Upper lobe of left lung (tissue), 6 donors: ENCODE data around the gene CEP164. TPM values are rescaled to one million over a fixed set of nuclear protein-coding genes. Genes with fewer than 3 reads are reported as not detected.

Experiments used
- ATAC-seq, 2 donors: fragments of 200-7000 bp; cut with Tn5 transposase; one replicate each; pipeline ENCODE4 v1.9.1; 2022; ENCODE audit warnings: mild to moderate bottlenecking in 2 of 2, moderate library complexity in 2 of 2; ENCODE audit not compliant: low FRiP score in 2 of 2
- DNase-seq, 2 donors: peaks; one replicate each; pipeline ENCODE4 v3.0.0-alpha.2; 2019 to 2020
- H3K27ac ChIP-seq, 4 donors: fragments of 200-600 bp; sonication (generic); one replicate each; pipeline ENCODE4 v1.5.1; 2016 to 2019
- H3K27me3 ChIP-seq, 4 donors: fragments of 200-600 bp; sonication (generic); one replicate each; pipeline ENCODE4 v1.5.1; 2017 to 2019
- H3K36me3 ChIP-seq, 4 donors: fragments of 200-600 bp; sonication (generic); one replicate each; pipeline ENCODE4 v1.5.1; 2016 to 2019
- H3K4me1 ChIP-seq, 4 donors: fragments of 200-600 bp; sonication (generic); one replicate each; pipeline ENCODE4 v1.5.1; 2018 to 2019
- H3K4me3 ChIP-seq, 4 donors: fragments of 200-600 bp; sonication (generic); one replicate each; pipeline ENCODE4 v1.5.1; 2017 to 2019; ENCODE audit warnings: mild to moderate bottlenecking in 2 of 4, moderate library complexity in 1 of 4
- H3K9me3 ChIP-seq, 4 donors: fragments of 200-600 bp; sonication (generic); one replicate each; pipeline ENCODE4 v1.5.1; 2018 to 2019
- EP300 ChIP-seq, 4 donors: sonication (generic); formaldehyde crosslinking; IDR thresholded peaks; one replicate each; pipeline ENCODE4 v1.5.1; 2017; ENCODE audit warnings: antibody characterized with exemption in 4 of 4, control low read depth in 2 of 4
- POLR2A ChIP-seq, 4 donors: fragments of 450-650 bp; IDR thresholded peaks; one replicate each; pipeline ENCODE4 v1.5.1; 2016 to 2017; ENCODE audit warnings: antibody characterized with exemption in 4 of 4, mild to moderate bottlenecking in 2 of 4
- POLR2AphosphoS5 ChIP-seq, 2 donors: sonication (generic); formaldehyde crosslinking; IDR thresholded peaks; one replicate each; pipeline ENCODE4 v1.5.1; 2017; ENCODE audit warnings: antibody characterized with exemption in 2 of 2
- WGBS, 2 donors: methylation state at CpG; one replicate each; pipeline ENCODE4 v1.1.5; 2017 to 2018; 5-methylcytosine and 5-hydroxymethylcytosine counted together
- total RNA-seq, 6 donors: library from RNA; depleted of rRNA in 4 of 6; stranded (reverse); fragments of >200 nt in 4 of 6; gene quantifications; one replicate each; pipeline versions ENCODE4 v1.1.0 to v1.2.1, GENCODE V29; 2016 to 2021
- TF ChIP-seq, protein P1 (sequence below), 6 experiments: fragments of 450-650 bp in 4 of 6; fragments of 200-600 bp in 2 of 6; sonication (generic) in 2 of 6; IDR thresholded peaks; one replicate each; pipeline ENCODE4 v1.5.1; 2016 to 2019; ENCODE audit warnings: antibody characterized with exemption in 6 of 6
- donor health status: DM: no; HTN: no; CAD: no; lungs with moderate emphysema.
- donor health status: DM: no; HTN: yes; CAD: no; lungs with severe emphysema.

CEP164 gene
- total RNA-seq, 6 donors from 2014 or later: 16.1 to 73.3 (median 27.9) TPM

DNA sequence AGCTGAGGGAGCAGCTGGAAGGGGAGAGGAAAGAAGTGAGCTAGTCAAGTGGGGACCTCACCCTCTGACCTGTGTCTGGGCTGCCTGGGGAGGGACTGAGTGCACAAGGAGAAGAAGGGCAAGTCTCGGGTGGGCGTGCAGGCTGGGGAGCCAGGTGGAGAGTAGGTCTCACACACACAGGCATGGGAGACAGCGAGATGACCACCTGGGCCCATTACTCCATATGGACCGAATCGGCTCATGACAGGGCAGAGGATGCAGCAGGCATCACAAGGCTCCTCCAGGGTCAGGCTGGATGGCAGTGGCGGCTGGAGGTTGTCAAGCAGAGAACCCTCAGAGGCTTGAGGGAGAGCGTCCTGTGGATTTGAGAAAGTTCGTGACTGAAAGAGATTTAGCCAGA, 63.5 kb downstream of the CEP164 start:
- WGBS, 2 donors: 96 to 98% methylated on average over 8 of the region's 8 CpGs
- Histone ChIP-seq H3K36me3 (peaks cover 23 to 91% (median 70%) of the 10 kb centered on the region in 4 donors), H3K27ac (no peak overlapping the region), H3K4me1 (no peaks in the 10 kb centered on the region), H3K27me3 (no peaks in the 10 kb centered on the region), H3K9me3 (no peaks in the 10 kb centered on the region), H3K4me3 (no peak overlapping the region)
- TF ChIP-seq POLR2AphosphoS5 (IDR thresholded peaks at IDR 0.05) (no peak), EP300 (IDR thresholded peaks at IDR 0.05) (no peak), POLR2A (IDR thresholded peaks at IDR 0.05) (no peak)
- TF ChIP-seq, protein P1, sequence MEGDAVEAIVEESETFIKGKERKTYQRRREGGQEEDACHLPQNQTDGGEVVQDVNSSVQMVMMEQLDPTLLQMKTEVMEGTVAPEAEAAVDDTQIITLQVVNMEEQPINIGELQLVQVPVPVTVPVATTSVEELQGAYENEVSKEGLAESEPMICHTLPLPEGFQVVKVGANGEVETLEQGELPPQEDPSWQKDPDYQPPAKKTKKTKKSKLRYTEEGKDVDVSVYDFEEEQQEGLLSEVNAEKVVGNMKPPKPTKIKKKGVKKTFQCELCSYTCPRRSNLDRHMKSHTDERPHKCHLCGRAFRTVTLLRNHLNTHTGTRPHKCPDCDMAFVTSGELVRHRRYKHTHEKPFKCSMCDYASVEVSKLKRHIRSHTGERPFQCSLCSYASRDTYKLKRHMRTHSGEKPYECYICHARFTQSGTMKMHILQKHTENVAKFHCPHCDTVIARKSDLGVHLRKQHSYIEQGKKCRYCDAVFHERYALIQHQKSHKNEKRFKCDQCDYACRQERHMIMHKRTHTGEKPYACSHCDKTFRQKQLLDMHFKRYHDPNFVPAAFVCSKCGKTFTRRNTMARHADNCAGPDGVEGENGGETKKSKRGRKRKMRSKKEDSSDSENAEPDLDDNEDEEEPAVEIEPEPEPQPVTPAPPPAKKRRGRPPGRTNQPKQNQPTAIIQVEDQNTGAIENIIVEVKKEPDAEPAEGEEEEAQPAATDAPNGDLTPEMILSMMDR (IDR thresholded peaks at IDR 0.05): no peak
- ATAC-seq (no peak), DNase-seq (no peak)

DNA sequence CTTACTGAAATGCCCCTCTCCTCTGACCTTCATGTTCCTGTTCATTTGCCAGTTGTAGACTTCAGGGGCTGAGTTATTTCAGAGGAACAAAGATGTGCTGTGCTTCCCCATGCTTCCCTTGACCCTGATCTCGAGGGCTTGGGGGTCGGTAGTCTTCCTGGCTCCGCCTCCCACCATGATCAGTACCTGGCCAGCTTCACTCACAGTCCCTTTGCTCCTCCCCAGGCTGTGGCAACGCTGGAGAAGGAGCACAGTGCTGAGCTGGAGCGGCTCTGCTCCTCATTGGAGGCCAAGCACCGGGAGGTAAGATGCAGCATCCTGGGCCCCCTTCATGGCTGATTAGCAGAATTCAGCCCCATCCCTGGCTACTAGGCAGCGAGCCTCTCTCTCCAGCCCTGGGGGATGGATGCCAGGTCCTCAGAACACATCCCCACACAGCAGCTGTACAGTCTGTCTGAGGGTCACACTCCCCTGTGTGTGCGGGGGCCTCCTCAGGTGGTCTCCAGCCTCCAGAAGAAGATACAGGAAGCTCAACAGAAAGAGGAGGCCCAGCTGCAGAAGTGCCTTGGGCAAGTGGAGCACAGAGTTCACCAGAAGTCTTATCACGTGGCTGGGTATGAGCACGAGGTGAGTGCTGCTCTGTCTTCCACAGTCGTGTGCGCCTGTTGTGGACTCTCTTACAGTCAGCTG, 64.5 kb downstream of the CEP164 start:
- no peak for ATAC-seq
- WGBS, 2 donors: 89 to 94% methylated on average over 8 to 12 of the region's 12 CpGs
- peaks cover 26 to 91% (median 73%) of the 10 kb centered on the region in 4 donors for H3K36me3 ChIP-seq

DNA sequence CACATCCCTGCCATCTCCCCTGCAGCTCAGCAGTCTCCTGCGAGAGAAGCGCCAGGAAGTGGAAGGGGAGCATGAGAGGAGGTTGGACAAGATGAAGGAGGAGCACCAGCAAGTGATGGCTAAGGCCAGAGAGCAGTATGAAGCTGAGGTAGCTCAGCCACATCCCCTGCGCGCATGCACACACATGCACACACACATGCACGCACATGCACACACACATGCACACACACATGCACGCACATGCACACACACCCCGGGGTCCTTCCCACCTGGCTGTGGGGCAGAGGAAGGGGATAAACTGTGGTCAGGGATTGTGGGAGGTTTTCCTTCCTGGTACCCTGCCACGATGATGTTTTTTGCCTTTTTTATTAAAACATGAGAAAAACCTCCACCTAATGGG, 65.3 kb downstream of the CEP164 start:
- Histone ChIP-seq H3K36me3 (peaks cover 23 to 91% (median 72%) of the 10 kb centered on the region in 4 donors), H3K27ac (no peak overlapping the region), H3K27me3 (no peaks in the 10 kb centered on the region), H3K4me3 (no peak overlapping the region), H3K9me3 (peaks cover 0 to under 1% (median under 1%) of the 10 kb centered on the region in 4 donors), H3K4me1 (no peaks in the 10 kb centered on the region)
- 91 to 97% methylated on average over 8 of the region's 8 CpGs for WGBS, 2 donors
- ATAC-seq: no peak
- no peak for DNase-seq
- TF ChIP-seq POLR2AphosphoS5 (IDR thresholded peaks at IDR 0.05): no peak
- TF ChIP-seq, protein P1 (IDR thresholded peaks at IDR 0.05): no peak
- TF ChIP-seq POLR2A (IDR thresholded peaks at IDR 0.05): no peak
- TF ChIP-seq EP300 (IDR thresholded peaks at IDR 0.05): no peak

More for the DNA sequence above, 64.5 kb downstream of the CEP164 start:
- H3K27me3 ChIP-seq: no peaks in the 10 kb centered on the region
- H3K9me3 ChIP-seq: no peaks in the 10 kb centered on the region
- H3K4me1 ChIP-seq: no peaks in the 10 kb centered on the region
- DNase-seq: no peak
- H3K4me3 ChIP-seq: no peak overlapping the region
- no peak overlapping the region for H3K27ac ChIP-seq
- TF ChIP-seq POLR2AphosphoS5 (IDR thresholded peaks at IDR 0.05): no peak
- TF ChIP-seq, protein P1 (IDR thresholded peaks at IDR 0.05): no peak
- no peak for TF ChIP-seq POLR2A (IDR thresholded peaks at IDR 0.05)
- TF ChIP-seq EP300 (IDR thresholded peaks at IDR 0.05): no peak

DNA sequence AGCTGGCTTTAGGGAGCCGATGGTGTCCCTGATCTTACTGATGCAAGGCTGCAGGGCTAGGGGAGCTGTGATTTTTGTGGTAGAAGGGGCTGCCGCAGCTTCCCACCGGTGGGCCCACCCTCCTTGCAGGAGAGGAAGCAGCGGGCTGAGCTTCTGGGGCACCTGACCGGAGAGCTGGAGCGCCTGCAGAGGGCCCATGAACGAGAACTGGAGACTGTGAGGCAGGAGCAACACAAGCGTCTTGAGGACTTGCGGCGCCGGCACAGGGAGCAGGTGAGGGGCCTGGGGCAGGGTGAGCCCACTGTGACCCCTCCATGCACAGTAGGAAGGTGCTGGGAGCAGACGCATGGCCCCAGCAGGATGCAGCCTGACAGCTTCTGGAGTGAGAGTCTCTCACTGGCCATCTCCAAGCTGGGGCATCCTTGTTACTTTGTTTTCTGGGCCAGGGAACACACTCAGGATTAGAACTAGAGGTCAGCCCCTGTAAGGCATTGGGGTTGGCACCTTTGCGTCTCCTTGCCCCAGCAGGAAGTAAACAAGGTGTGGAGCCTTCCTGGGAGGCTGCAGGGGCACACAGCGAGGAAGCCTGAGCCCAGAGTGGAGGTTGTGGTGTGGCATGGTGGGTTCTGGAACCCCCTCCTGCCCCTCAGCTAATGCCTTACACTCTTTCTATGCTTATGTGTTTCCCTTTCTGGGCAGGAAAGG, 66.7 kb downstream of the CEP164 start:
- TF ChIP-seq, protein P1 (IDR thresholded peaks at IDR 0.05): no peak
- TF ChIP-seq EP300 (IDR thresholded peaks at IDR 0.05): no peak
- 94 to 98% methylated on average over 12 to 14 of the region's 14 CpGs for WGBS, 2 donors
- no peaks in the 10 kb centered on the region for H3K4me1 ChIP-seq
- ATAC-seq (no peak), DNase-seq (peak in 1 of 2 donors; percentile 48)
- H3K9me3 ChIP-seq: peaks cover 0 to 9% (median 4%) of the 10 kb centered on the region in 4 donors
- H3K27me3 ChIP-seq: no peaks in the 10 kb centered on the region
- no peak overlapping the region for H3K4me3 ChIP-seq
- H3K27ac ChIP-seq: no peak overlapping the region
- H3K36me3 ChIP-seq: peaks cover 21 to 89% (median 73%) of the 10 kb centered on the region in 4 donors
